IPS-11a (cell line): ENCODE measurements around the gene PDE4B.

Experiments used
- H3K4me3 ChIP-seq: one replicate; pipeline ENCODE4 v1.5.1; 2013; ENCODE audit warnings: low read depth, low read length, control low read depth

The PDE4B gene

GRCh38 chr1:66172272-66172671, 379.6 kb downstream of the PDE4B start:
- no peak overlapping the region for H3K4me3 ChIP-seq

- no peak overlapping the region for H3K4me3 ChIP-seq
Observed at GRCh38 chr1:66175098-66175497, 382.4 kb downstream of the PDE4B start.

GRCh38 chr1:66175581-66175980, 382.9 kb downstream of the PDE4B start:
- no peak overlapping the region for H3K4me3 ChIP-seq

GRCh38 chr1:66176012-66176715, 383.5 kb downstream of the PDE4B start:
- H3K4me3 ChIP-seq = no peak overlapping the region

GRCh38 chr1:66176832-66177231, 384.1 kb downstream of the PDE4B start:
- H3K4me3 ChIP-seq = no peak overlapping the region

- no peak overlapping the region for H3K4me3 ChIP-seq
Observed at GRCh38 chr1:66177510-66177909, 384.8 kb downstream of the PDE4B start.

- no peak overlapping the region for H3K4me3 ChIP-seq
Observed at GRCh38 chr1:66182026-66182425, 389.3 kb downstream of the PDE4B start.

- no peak overlapping the region for H3K4me3 ChIP-seq
Observed at GRCh38 chr1:66182551-66183178, 390.0 kb downstream of the PDE4B start.

GRCh38 chr1:66183400-66183799, 390.7 kb downstream of the PDE4B start:
- no peak overlapping the region for H3K4me3 ChIP-seq

GRCh38 chr1:66197120-66197519, 404.4 kb downstream of the PDE4B start:
- no peak overlapping the region for H3K4me3 ChIP-seq

GRCh38 chr1:66197785-66198184, 405.1 kb downstream of the PDE4B start:
- H3K4me3 ChIP-seq = no peak overlapping the region

- H3K4me3 ChIP-seq = no peak overlapping the region
Observed at GRCh38 chr1:66206563-66207144, 414.0 kb downstream of the PDE4B start.

- H3K4me3 ChIP-seq = no peak overlapping the region
Observed at GRCh38 chr1:66207484-66207883, 414.8 kb downstream of the PDE4B start.

- H3K4me3 ChIP-seq = no peak overlapping the region
Observed at GRCh38 chr1:66208632-66209031, 415.9 kb downstream of the PDE4B start.

- no peak overlapping the region for H3K4me3 ChIP-seq
Observed at GRCh38 chr1:66210635-66211244, 418.0 kb downstream of the PDE4B start.

- no peak overlapping the region for H3K4me3 ChIP-seq
Observed at GRCh38 chr1:66211521-66211920, 418.8 kb downstream of the PDE4B start.

GRCh38 chr1:66213491-66213890, 420.8 kb downstream of the PDE4B start:
- H3K4me3 ChIP-seq = no peak overlapping the region

- no peak overlapping the region for H3K4me3 ChIP-seq
Observed at GRCh38 chr1:66214901-66215300, 422.2 kb downstream of the PDE4B start.

GRCh38 chr1:66217021-66217420, 424.3 kb downstream of the PDE4B start:
- no peak overlapping the region for H3K4me3 ChIP-seq

GRCh38 chr1:66217561-66217960, 424.9 kb downstream of the PDE4B start:
- no peak overlapping the region for H3K4me3 ChIP-seq

GRCh38 chr1:66220477-66220876, 427.8 kb downstream of the PDE4B start:
- no peak overlapping the region for H3K4me3 ChIP-seq

GRCh38 chr1:66223681-66224080, 431.0 kb downstream of the PDE4B start:
- H3K4me3 ChIP-seq = no peak overlapping the region
